ENCODE measurements around the gene RAB33B. TPM values are rescaled to one million over a fixed set of nuclear protein-coding genes. Genes with fewer than 3 reads are reported as not detected.

Gene RAB33B
- total RNA-seq, 1 donor from 2014 or later: 6.4 TPM

GRCh38 chr4:139501117-139501516, 47.2 kb downstream of the RAB33B start:
- intact Hi-C loops (cut with DNase I): loop anchor here (10.0 kb wide), 1 partner anchor 466 kb away; no protein-coding TSS in a partner anchor
- no peak for DNase-seq (ENCODE audit: missing footprints)
- no peak for ATAC-seq

DNA sequence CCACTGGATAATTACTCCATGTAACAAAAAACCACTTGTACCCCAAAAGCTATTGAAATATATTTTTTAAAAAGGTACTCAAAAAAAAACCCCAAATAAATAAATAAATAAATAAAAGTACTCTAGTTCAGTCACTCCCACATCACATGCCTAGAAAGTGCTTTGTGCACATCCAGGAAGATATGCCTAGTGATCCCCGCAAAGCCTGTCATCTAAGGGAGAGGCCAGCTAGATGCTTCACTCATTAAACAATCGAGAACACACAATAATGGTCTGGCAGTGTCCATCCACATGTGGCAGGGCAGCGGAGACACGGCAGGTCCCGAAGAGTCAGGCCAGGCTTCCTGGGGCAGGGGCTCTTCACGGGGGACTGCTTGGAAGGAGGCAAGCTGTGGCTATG, 47.6 kb downstream of the RAB33B start:
- intact Hi-C loops (cut with DNase I): loop anchor here (10.0 kb wide), 1 partner anchor 467 kb away; no protein-coding TSS in a partner anchor
- no peak for DNase-seq (ENCODE audit: missing footprints)
- no peak for ATAC-seq

GRCh38 chr4:139501927-139502899, 48.3 kb downstream of the RAB33B start:
- no peak for DNase-seq (ENCODE audit: missing footprints)
- ATAC-seq: no peak
- intact Hi-C loops (cut with DNase I): loop anchor here (10.0 kb wide), 1 partner anchor 467 kb away; no protein-coding TSS in a partner anchor

GRCh38 chr4:139503622-139504166, 49.8 kb downstream of the RAB33B start:
- ATAC-seq: no peak
- DNase-seq (ENCODE audit: missing footprints): no peak
- intact Hi-C loops (cut with DNase I): loop anchor here (10.0 kb wide), 1 partner anchor 469 kb away; no protein-coding TSS in a partner anchor

DNA sequence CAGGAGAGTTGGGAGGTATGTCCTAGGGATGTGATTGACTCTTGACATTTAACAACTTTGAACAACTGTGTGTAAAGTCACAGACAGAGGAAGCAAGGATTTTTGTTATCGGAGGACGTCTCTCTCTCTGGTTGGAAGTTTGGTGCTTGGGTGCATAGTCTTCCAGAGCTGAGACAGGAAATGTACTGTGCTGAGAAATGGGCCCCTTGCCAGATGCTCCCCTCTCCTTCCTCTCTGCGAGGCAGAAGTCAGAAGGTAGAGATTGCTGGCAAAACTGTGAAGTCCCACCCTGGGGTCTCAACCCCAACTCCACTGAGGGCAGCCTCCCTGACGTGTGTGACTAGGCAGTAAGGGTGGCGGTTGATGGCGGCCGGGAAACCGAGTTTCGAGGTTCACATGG, 52.9 kb downstream of the RAB33B start:
- DNase-seq (ENCODE audit: missing footprints) (no peak), ATAC-seq (no peak)
- intact Hi-C loops (cut with DNase I): loop anchor here (5.0 to 10.0 kb wide), 2 partner anchors 89 to 472 kb away; no protein-coding TSS in a partner anchor

GRCh38 chr4:139508581-139509237, 54.8 kb downstream of the RAB33B start:
- no peak for DNase-seq (ENCODE audit: missing footprints)
- no peak for ATAC-seq
- intact Hi-C loops (cut with DNase I): loop anchor here (5.0 to 10.0 kb wide), 2 partner anchors 91 to 474 kb away; no protein-coding TSS in a partner anchor

DNA sequence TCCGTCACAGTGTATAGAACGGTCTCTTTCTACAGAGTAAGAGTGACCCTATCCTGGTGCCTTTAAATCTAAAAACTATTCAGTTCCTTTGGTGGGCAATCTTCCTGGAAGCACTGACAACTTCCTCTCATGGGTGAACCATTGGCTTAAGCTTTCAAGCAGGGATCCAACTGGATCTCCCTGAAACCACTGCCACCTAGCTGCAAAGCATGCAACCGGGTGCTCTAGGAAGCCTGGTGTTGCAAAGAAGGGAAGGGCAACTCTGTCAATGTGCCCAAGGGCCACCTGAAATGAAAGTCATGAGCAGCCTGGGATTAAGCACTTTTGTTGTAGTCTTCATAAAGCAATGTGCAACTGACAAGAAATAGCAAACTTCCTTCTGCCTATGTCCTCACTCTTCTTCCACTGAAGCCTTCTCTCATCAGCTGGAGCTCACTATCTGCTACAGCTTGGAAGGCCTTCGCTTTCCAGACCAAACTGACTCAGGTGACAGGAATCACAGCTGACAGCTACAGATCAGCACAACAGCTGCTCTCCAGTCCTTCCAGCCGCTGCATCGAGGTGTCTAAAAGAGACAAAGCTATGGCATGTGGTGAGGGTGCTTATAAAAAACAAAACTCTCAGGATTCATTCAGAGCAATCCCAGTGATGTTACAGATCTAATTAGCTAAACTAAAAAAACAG, 55.9 kb downstream of the RAB33B start:
- DNase-seq (ENCODE audit: missing footprints): no peak
- peak; percentile 66 for ATAC-seq
- intact Hi-C loops (cut with DNase I): loop anchor here (5.0 to 10.0 kb wide), 2 partner anchors 93 to 475 kb away; no protein-coding TSS in a partner anchor

DNA sequence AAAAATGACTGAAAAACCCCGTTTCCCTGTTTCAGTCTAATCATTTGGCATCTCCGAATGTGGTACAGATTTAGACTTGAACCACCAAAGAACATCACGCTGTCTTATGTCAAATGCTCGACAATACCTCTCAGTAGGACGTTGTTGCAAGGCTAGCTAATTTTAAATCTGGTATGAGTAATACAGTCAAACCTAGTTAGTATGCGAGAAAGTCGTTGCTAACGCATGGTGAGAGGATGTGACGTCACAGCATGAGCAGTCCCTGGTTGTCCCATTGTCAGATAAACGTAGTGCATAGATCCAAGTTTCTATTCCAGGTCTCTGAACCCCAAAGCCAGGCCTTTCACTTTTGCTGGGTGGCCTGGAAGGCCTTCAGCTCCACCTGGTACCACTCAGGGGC, 57.4 kb downstream of the RAB33B start:
- intact Hi-C loops (cut with DNase I): no loop called here
- no peak for ATAC-seq

DNA sequence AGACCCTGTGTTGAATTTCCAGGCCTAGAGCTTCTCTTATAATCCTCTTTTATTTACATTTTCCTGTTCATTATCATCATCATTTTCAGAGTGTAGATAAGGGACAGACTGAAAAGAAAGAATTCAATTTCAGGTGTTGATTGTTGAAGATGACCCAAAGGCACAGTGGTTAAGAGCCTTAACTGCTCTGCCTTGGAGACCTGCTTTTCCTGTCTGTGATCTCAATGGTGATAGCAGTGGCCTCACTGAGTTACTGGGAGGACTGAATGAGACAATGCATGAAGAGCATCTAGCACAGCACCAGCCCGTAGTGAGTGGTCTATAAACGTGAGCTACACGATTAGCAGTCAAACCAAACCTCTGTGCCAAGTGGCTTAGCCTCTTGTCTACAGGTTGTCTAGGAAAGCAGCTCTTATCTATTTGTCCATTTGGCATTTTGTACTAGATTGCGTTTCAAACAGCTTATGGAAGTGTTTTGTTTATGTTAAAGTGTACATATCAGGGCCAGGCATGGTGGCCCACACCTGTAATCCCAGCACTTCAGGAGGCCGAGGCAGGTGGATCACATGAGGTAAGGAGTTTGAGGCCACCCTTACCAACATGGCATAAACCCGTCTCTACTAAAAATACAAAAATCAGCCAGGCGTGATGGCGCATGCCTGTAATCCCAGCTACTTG, 60.6 kb downstream of the RAB33B start:
- intact Hi-C loops (cut with DNase I): loop anchor here (5.0 kb wide), 1 partner anchor 43 kb away; the partner anchor contains the start of gene SETD7
- ATAC-seq (no peak), DNase-seq (ENCODE audit: missing footprints) (no peak)

More for the DNA sequence above, 57.4 kb downstream of the RAB33B start:
- DNase-seq (ENCODE audit: missing footprints): no peak

DNA sequence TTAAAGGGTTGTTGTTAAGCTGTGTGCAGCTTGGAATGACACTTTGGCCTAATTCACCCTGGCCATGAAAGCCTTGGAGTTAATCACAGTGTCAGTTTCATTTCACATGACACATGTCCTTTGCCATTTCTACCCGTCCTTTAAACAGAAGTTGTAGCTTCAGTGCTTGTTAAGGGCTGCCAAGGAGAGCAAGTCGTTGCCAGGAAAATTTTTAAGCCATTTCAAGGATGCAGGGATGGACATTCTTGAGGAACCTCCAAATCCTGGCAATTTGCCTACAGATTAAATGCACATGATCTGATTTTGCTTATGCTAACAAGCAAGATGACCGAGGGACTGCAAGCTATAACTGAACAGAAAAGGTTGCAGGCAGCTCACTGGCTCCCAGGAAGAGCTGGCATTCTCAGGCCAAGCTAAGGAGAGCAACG, 61.6 kb downstream of the RAB33B start:
- ATAC-seq (peak; percentile 71), DNase-seq (ENCODE audit: missing footprints) (no peak)
- intact Hi-C loops (cut with DNase I): loop anchor here (5.0 kb wide), 1 partner anchor 42 kb away; the partner anchor contains the start of gene SETD7

- DNase-seq (ENCODE audit: missing footprints): no peak
- ATAC-seq: no peak
- intact Hi-C loops (cut with DNase I): no loop called here
Measured at GRCh38 chr4:139521754-139522401, 68.0 kb downstream of the RAB33B start.

GRCh38 chr4:139522457-139522856, 68.5 kb downstream of the RAB33B start:
- ATAC-seq (peak; percentile 82), DNase-seq (ENCODE audit: missing footprints) (no peak)
- intact Hi-C loops (cut with DNase I): no loop called here

DNA sequence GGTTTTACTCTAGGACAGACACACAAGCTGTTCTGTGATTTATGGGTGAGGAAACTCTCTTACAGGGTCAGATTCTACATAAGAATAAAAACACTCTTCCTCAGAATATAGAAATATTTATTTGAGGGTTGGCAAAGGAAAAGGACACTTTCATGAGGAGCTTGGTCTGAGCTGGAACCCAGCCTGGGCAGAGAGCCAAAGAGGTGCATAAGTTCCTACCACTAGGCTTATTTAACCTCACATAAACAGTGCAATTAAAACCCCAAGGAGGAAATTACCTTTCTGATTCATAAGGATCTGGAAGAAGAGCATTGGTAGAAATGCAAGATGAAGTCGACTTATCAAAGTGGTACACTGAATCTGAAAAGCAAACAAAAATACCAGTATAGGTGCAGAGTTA, 69.2 kb downstream of the RAB33B start:
- DNase-seq (ENCODE audit: missing footprints): no peak
- intact Hi-C loops (cut with DNase I): no loop called here
- ATAC-seq: no peak

- intact Hi-C loops (cut with DNase I): no loop called here
- DNase-seq (ENCODE audit: missing footprints) (peak; percentile 64), ATAC-seq (no peak)
Measured at GRCh38 chr4:139524062-139524631, 70.2 kb downstream of the RAB33B start.

DNA sequence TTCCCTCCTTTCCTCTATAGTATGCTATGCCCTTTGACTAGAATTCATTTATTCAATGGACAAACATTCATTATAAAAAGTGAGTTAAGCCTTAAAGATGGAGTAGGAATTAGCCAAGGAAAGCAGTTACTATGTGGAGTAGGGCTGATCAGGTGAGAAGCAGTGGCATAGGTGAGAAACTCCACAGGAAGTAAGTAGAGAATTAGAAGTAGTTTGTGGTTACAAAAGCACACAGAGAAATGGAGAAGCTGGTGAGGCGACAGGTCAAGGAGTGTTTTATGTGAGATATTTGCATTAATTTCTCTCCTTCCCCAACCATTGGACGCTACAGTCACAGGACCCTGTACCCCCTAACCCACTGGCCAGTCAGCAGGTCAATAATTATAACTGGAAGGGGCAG, 71.5 kb downstream of the RAB33B start:
- ATAC-seq (no peak), DNase-seq (ENCODE audit: missing footprints) (no peak)
- intact Hi-C loops (cut with DNase I): no loop called here

Measured in Right ventricle myocardium inferior (tissue), 1 donor.